Measurements from ENCODE around the gene RMI1.
"Not testable (repeated sequence)": the region's sequence is repeated elsewhere in the genome, so short reads cannot be mapped to it uniquely, and the experiment has no call there.

RMI1 gene

GRCh38 chr9:83935276-83935935, 45.2 kb upstream of the RMI1 start:
- DNase-seq (ENCODE audit: extremely low read depth, low read depth) = peak; percentile 59
- TF ChIP-seq, protein P1, sequence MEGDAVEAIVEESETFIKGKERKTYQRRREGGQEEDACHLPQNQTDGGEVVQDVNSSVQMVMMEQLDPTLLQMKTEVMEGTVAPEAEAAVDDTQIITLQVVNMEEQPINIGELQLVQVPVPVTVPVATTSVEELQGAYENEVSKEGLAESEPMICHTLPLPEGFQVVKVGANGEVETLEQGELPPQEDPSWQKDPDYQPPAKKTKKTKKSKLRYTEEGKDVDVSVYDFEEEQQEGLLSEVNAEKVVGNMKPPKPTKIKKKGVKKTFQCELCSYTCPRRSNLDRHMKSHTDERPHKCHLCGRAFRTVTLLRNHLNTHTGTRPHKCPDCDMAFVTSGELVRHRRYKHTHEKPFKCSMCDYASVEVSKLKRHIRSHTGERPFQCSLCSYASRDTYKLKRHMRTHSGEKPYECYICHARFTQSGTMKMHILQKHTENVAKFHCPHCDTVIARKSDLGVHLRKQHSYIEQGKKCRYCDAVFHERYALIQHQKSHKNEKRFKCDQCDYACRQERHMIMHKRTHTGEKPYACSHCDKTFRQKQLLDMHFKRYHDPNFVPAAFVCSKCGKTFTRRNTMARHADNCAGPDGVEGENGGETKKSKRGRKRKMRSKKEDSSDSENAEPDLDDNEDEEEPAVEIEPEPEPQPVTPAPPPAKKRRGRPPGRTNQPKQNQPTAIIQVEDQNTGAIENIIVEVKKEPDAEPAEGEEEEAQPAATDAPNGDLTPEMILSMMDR (IDR thresholded peaks at IDR 0.05; ENCODE audit: low read depth, low read length, missing control alignments) = no peak
- no peak overlapping the region for H3K4me3 ChIP-seq (replicated peaks; ENCODE audit: low read depth, low read length)

- no peak for DNase-seq (ENCODE audit: extremely low read depth, low read depth)
- TF ChIP-seq, protein P1 (IDR thresholded peaks at IDR 0.05; ENCODE audit: low read depth, low read length, missing control alignments) = no peak
- no peak overlapping the region for H3K4me3 ChIP-seq (replicated peaks; ENCODE audit: low read depth, low read length)
Observed at GRCh38 chr9:83936523-83936922, 44.1 kb upstream of the RMI1 start.

DNA sequence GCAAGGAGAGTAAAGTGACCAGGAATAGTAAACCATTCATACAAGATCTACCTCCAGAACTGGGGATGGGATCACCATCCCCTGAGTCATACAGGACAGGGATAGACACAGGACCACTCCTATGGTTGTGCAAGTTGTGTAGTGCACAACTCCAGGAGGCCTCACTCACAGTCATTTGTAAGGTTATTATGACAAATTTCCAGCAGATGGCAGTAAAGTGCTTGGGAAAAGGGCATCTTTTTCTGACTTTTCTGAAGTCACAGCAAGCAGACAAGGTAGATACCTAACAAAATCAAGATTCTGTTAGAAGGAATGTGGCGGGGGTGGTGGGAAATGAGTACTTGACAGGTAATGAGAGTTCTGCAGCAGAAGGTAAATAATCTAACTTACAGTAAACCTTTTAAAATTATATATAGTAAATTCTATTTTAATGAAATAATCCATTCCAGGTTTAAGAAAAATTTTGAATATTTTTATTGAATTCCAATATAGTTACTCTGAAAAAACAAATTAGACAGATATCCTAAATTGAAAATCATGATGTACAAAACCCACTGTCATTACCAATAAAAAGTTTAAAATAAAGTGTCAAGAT, 42.6 kb upstream of the RMI1 start:
- TF ChIP-seq, protein P1 (IDR thresholded peaks at IDR 0.05; ENCODE audit: low read depth, low read length, missing control alignments) = peak; percentile 43
- no peak for DNase-seq (ENCODE audit: extremely low read depth, low read depth)
- no peak overlapping the region for H3K4me3 ChIP-seq (replicated peaks; ENCODE audit: low read depth, low read length)

- TF ChIP-seq, protein P1 (IDR thresholded peaks at IDR 0.05; ENCODE audit: low read depth, low read length, missing control alignments) = no peak
- no peak for DNase-seq (ENCODE audit: extremely low read depth, low read depth)
- H3K4me3 ChIP-seq (replicated peaks; ENCODE audit: low read depth, low read length) = no peak overlapping the region
Observed at GRCh38 chr9:83940590-83941303, 39.9 kb upstream of the RMI1 start.

DNA sequence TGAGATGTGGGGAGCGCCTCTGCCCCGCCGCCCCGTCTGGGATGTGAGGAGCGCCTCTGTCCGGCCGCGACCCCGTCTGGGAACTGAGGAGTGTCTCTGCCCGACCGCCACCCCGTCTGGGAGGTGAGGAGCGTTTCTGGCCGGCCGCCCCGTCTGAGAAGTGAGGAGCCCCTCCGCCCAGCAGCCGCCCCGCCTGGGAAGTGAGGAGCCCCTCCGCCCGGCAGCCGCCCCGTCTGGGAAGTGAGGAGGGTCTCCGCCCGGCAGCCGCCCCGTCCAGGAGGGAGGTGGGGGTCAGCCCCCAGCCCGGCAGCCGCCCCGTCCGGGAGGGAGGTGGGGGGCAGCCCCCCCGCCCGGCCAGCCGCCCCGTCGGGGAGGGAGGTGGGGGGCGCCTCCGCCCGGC, 32.5 kb upstream of the RMI1 start:
- H3K4me3 ChIP-seq (replicated peaks; ENCODE audit: low read depth, low read length); DNase-seq (ENCODE audit: extremely low read depth, low read depth): not testable (repeated sequence)

DNA sequence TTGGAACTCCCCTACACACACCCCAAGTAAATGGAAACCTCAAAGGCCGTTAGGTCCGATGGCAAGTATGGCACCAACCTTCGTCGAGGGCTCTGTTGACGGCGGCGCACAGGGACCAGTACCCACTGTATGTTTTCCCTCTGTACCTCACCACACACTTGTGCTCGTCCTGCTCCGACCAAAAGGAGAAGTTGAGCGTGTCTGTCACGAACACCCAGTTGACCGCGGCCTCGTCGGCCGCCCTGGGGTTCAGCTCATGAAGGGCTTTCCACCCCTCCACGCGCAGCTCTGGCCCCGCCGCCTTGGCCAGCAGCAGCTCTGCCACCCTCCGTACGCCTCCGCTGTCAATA, 24.5 kb upstream of the RMI1 start:
- H3K4me3 ChIP-seq (replicated peaks; ENCODE audit: low read depth, low read length) = peak overlapping the region; percentile 50

More for the DNA sequence above, 24.5 kb upstream of the RMI1 start:
- TF ChIP-seq, protein P1 (IDR thresholded peaks at IDR 0.05; ENCODE audit: low read depth, low read length, missing control alignments) = no peak
- DNase-seq (ENCODE audit: extremely low read depth, low read depth) = no peak
